HEK293T (cell line): ENCODE results near the gene RABL6.

Experiments
- BHLHE40 ChIP-seq: fragments of 450-650 bp; IDR thresholded peaks from 2 replicates; pipeline ENCODE4 v1.6.1; 2016; ENCODE audit warnings: mild to moderate bottlenecking, moderate library complexity, borderline replicate concordance
- CTBP1 ChIP-seq: fragments of 450-650 bp; IDR thresholded peaks from 2 replicates; pipeline ENCODE4 v1.6.1; 2016; ENCODE audit warnings: borderline replicate concordance
- ELF4 ChIP-seq: fragments of 450-650 bp; IDR thresholded peaks from 2 replicates; pipeline ENCODE4 v1.6.1; 2017; ENCODE audit warnings: antibody characterized with exemption
- FOXA1 ChIP-seq: fragments of 450-650 bp; IDR thresholded peaks from 2 replicates; pipeline ENCODE4 v1.6.1; 2016; ENCODE audit warnings: mild to moderate bottlenecking
- FOXK2 ChIP-seq: fragments of 450-650 bp; IDR thresholded peaks from 2 replicates; pipeline ENCODE4 v1.6.1; 2016; ENCODE audit warnings: mild to moderate bottlenecking
- FOXM1 ChIP-seq: fragments of 450-650 bp; IDR thresholded peaks from 2 replicates; pipeline ENCODE4 v1.6.1; 2017; ENCODE audit warnings: mild to moderate bottlenecking, borderline replicate concordance
- HDGF ChIP-seq: fragments of 450-650 bp; IDR thresholded peaks from 2 replicates; pipeline ENCODE4 v1.6.1; 2017; ENCODE audit warnings: antibody characterized with exemption, borderline replicate concordance
- L3MBTL2 ChIP-seq: fragments of 450-650 bp; conservative IDR thresholded peaks from 2 replicates; pipeline ENCODE4 v1.6.1; 2016; ENCODE audit warnings: mild to moderate bottlenecking
- LEF1 ChIP-seq: fragments of 450-650 bp; IDR thresholded peaks from 2 replicates; pipeline ENCODE4 v1.6.1; 2017; ENCODE audit warnings: mild to moderate bottlenecking, borderline replicate concordance
- NFRKB ChIP-seq: fragments of 450-650 bp; IDR thresholded peaks from 2 replicates; pipeline ENCODE4 v1.6.1; 2016; ENCODE audit warnings: mild to moderate bottlenecking, moderate library complexity
- SP1 ChIP-seq: fragments of 450-650 bp; IDR thresholded peaks from 2 replicates; pipeline ENCODE4 v1.6.1; 2017
- SUZ12 ChIP-seq: fragments of 450-650 bp; IDR thresholded peaks from 2 replicates; pipeline ENCODE4 v1.6.1; 2016; ENCODE audit warnings: mild to moderate bottlenecking
- TARDBP ChIP-seq: fragments of 450-650 bp; IDR thresholded peaks from 2 replicates; pipeline ENCODE4 v1.6.1; 2016
- ZNF384 ChIP-seq: fragments of 450-650 bp; IDR thresholded peaks from 2 replicates; pipeline ENCODE4 v1.6.1; 2016

- TF ChIP-seq SP1 (no peak), LEF1 (no peak), HDGF (no peak), FOXK2 (no peak), ELF4 (no peak), ZNF384 (no peak), FOXA1 (no peak), SUZ12 (no peak), NFRKB (no peak), FOXM1 (no peak), TARDBP (no peak), L3MBTL2 (no peak), BHLHE40 (no peak), CTBP1 (no peak)
Measured at GRCh38 chr9:136799079-136799853, 8.5 kb upstream of the RABL6 start.
